NCI-H524 treated with DMSO at 0.1 percent for 48 hours (cell line): Measurements from ENCODE around the gene RERG.
A peak's percentile ranks its signal among the peaks of the same experiment; 100 is the strongest.
"Not testable (repeated sequence)": the region's sequence is repeated elsewhere in the genome, so short reads cannot be mapped to it uniquely, and the experiment has no call there.

Source experiments
- DNase-seq: peaks from one replicate; lab custom pipeline; 2025; lab: John Stamatoyannopoulos, UW

Gene RERG

DNA sequence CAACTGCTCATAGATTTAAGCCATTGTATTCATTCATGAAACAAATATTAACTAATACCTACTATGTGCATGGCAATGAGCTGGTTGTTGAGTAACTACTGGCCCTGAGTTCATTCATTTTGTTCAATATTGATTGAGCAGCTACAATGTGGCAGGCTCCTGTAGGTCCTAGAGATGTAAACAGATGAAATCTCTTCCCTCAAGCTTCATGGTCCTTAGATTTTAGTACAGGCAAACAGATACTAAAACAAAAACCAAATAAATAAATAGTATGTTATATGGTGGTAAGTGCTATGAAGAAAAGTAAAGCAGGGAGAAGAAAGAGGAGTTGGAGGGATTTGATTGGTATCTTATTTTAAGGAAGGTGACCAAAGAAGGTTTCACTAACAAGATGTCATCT is 77.8 kb downstream of the RERG start:
- DNase-seq, result no peak

DNA sequence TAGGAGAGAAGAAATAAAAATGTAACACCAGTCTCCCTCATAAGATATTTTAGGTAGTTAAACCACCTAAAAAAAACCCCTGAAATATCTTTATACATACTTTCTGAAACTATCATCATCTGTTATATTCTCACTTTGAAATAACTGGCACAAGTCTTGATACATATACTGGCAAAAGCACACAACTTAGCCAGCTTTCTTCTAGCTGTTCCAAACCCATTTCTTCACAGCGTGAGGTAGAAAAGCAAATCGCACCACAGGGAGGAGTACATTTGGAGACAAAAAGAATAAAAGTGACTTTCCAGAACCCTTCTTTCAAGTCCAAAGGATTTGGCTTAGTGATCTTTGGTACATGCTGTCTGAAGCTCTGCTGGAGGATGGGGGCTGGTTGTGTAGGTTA is 78.5 kb downstream of the RERG start:
- no peak for DNase-seq

DNA sequence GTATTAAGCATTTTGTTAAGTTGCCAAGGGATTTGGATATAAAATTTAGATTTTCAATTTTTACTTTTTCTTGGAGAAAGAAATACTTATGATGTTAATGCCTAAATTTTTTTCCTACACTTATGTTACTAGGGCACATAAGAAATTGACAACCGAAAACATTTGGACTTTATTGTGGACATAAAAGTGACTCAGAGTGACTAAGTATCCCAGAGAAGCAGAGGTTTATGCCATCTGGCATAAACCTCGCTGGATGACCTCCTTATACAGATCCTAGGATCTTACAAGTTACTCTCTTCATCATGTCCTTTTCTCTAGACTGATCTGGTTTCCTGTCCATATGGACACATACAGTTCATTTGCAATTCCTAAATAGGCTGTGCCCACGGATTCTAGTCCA is 89.8 kb downstream of the RERG start:
- peak; percentile 78 for DNase-seq

DNA sequence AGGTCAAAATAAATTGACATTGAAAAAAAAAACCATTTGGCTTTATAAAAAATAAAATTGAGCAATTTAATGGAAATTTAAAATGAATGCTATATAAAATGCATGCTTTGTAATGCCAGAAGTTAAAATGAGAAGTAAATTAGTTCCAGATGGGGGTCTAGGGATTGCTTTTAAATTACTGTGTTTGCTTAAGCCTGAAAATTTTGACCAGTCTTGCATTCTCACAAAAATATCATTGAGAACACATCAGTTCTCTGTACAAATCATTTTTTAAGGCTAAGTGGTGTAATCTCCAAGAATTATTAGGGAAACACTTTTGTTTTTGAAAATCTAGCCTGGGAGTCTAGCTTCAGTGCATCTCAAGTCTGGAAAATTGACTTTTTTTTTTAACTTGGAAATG is 90.7 kb downstream of the RERG start:
- DNase-seq, result no peak

DNA sequence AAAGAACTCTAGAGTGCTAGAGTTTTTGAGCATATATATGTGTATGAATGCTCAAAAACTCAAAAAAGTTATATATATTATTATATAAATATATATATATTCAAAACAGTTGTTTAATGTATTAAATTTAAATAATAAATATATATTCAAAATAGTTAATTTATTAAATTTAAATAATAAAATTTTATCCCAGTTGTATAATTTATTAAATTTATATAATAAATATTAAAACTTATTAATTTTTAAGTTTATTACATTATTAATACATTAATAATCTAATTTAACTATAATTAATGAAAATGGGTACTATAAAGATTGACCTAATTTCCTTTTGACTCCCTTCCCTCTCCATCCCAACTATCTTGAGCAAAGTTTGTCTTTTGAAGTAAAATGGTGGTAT is 97.8 kb downstream of the RERG start:
- no peak for DNase-seq

DNA sequence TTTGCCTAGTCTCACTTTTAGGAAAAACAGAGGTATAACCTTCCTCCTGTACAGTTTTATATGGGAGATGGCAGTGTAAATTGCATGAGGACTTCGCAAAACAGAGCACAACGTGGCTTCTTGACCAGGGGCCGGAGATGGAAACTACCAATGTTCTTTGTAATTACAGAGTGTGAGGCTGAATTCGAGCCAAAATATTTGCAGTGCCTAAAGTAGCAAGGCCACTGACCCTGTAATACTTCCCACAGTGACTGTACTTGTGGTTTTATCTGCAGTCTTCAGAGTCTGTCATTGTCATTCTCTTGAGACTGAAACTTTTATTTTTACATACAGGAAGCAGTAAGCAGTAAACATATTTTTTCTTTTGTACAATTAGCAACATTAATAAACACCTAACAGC is 98.9 kb downstream of the RERG start:
- no peak for DNase-seq

DNA sequence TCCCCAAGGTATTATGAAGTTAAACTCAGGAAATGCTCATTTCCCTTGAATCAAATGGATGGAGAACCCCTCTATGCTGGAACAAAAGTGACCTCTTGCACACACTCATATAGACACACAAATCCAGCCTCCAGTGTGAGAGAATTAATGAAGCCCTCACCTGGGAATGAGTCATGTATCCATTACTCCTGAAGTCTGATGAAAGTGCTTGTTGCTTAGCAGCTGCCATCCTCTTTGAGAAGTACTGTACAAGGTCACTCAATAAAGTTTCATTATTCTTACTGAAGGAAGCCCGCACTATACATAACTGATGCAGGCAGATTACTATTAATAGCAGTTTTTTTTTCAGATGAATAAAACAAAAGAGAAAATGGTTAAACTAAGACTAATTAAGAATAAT is 102.3 kb downstream of the RERG start:
- no peak for DNase-seq

DNA sequence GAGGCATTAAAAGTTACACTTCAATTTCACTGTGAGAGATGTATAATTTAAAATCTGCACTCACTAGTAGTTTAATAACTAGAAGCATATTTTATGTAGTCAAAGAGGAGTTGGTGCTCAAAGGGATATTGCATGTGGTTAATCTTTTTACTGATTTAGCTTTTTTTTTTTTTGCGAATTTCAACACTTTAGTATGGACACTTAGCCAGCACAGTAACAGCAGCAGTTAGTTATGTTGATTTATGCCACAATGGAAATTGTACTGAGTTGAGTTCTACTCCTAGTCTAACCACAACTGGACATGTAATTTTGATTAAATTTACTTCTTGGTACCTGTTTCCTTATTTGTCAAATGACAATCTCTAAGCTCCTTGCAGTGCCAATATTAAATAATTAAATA is 104.2 kb downstream of the RERG start:
- DNase-seq, result no peak

DNA sequence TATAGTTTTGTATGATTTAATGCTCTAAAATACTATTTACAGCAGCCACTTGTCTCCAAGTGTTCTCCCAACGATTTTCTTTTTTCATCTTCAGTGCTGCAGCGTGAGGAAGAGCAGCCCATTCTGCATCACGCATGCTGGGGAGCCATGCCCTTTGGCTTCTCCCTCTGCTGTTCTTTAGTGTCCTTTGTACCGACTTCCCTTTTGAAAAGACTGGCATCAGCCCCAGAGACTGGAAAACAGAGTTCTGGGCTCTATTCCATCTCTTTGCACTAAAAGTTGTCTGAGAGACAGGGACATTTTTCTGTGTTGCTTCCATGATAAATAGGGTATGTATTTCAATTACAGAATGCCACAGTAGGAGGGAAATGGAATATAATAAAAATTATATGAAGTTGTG is 105.1 kb downstream of the RERG start:
- DNase-seq, result no peak

DNA sequence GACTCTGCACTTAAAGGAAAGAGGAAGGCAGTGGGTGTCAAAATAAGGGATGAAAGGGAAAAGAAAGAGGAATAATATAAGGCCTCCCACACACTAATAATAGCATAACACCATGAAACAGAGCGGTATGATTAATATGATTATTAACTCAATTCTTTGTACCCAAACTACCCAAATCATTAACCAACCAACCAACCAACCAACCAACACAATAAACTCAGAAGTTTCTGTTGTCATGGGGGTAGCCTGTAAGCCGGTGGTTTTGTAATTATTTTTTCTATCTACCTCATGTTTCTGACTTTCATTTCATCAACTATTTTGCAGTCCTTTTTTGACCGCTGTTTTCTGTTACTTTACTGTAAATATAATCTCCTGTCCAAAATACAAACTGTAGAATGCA is 105.8 kb downstream of the RERG start:
- DNase-seq, result no peak

DNA sequence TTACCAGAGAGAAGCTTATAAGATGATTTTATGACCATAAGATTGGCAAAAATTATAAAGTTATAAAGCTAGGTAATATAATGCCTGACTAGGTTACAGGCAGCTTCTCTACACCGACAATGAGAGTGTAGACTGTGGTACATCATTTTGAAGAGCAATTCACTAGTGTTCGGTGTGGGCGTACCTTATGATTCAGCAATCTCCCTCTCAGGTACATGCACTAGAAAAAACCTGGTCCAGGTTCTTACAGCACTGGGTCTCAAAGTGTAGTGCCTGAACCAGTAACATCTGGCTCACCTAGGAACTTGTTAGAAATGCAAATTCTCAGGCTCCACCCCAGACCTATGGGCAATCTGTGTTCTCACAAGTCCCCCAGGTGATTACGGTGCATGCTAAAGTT is 106.7 kb downstream of the RERG start:
- no peak for DNase-seq

DNA sequence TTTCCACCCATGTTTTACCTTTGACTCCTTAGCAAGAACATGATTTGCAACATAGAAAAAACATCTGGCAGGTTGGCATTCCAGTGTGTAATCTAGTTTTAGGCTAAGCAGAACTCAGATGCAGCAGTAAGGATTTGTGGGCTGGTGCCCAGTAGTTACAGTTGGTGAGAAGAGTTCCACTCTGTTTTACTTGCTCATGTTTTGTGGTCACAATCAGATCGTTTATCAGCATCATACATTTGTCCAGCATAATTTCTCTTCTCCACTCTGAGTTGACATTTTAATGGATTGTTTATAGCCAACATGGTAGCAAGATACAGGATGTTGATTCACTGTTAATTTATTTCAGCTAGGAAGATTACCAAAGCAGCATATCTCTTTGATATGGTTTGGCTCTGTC is 128.4 kb downstream of the RERG start:
- DNase-seq, result no peak

DNA sequence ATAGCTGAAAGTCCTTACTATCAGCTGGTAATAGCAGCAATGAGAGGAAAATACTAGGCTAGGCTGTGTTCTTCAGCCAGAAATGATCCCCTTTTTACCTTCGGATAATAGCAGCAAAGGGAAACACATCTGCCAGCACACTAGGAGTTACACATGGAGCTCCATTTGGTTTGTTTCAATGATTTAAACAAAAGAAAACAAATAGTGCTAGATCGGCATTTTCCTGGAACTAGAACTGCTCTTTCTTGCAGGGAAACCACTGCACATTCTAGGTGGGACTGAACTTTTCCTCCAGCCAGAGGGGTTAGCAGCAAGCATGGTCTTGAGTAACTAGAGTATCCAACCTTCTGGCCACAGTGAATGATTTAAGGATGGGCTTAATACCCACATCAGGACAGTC is 130.8 kb downstream of the RERG start:
- no peak for DNase-seq

DNA sequence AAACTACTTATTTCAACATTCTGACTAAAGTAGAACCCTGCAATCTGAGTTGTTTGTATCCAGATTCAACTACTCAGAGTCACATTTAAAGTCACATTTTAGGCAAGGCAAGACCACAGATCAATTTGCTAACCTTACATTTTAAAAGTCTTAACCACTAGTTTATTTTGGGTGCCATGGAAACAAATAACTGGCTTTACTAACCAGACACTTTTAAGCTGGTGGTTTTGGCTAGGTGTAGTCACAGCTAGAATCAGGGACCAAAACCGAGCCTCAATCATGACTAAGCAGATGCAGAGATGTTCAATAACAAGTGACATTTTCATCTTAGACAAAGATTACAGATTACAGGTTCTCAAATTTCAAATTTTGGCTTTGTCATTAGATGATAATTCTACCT is 133.1 kb downstream of the RERG start:
- no peak for DNase-seq

DNA sequence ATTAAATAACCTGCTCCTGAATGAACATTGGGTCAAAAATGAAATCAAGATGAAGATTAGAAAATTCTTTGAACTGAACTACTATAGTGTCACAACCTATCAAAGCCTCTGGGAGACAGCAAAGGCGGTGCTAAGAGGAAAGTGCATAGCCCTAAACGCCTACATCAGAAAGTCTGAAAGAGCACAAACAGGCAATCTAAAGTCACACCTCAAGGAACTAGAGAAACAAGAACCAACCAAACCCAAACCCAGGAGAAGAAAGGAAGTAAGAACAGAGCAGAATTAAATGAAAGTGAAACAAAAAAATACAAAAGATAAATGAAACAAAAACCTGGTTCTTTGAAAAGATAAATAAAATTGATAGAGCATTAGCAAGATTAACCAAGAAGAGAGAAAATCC is 143.5 kb downstream of the RERG start:
- DNase-seq, result not testable (repeated sequence)

DNA sequence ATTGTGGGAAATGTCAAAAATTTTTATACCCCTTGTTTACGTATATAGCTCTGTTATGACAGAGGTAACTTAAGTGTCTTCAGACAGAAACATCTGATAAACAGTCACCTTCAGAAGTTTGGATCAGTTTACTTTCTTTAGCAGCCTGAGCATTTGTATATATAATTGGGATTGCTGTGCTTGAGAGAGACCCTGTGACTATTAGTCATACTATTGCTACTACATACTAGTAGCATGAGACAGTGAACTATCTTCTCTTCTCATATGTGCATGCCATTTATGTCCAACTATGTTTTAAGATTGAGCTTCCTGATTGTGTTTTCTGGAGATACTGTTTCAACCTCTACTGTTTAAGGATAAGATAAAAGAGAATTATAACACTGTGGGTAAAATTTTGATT is 146.9 kb downstream of the RERG start:
- DNase-seq, result no peak

DNA sequence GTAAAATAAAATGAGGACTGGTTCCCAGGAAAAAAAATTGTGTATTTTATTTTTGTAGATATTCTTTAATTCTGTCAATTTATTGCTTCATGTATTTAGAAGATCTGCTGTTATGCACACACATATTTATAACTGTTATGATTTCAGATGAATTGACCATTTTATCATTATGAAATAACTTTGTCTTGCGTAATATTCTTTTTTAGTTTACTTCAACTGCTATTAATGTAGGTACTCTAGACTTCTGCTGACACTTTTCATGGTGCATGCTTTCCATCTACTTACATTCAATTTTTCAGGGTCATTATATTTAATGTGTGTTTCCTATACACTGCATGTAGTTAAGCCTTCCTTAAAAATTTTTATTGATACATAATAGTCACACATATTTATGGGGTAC is 162.1 kb downstream of the RERG start:
- no peak for DNase-seq
